ENCODE measurements around the gene CERS6.

CERS6 gene

DNA sequence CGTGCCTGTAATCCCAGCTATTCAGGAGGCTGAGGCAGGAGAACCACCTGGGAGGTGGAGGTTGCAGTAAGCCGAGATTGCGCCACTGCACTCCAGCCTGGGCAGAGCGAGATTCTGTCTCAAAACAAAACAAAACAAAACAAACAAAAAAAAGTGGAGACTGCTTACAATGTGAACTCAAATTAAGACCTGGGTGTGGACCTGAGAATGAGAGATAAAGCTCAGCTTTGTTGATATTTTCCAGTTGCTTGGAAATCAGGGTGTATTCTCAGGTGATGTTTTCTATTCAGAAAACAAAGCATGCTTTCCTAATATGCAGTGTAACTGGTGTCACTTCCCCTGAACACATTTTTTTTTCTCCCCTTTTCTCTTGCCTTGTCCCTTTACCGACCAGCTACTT, 5.3 kb upstream of the CERS6 start:
- ATAC-seq (replicated peaks) (no peak), DNase-seq (no peak)
- Mint-ChIP-seq H3K27me3 (peaks cover 5 to 11% of the 10 kb centered on the region in 2 donors), H3K4me1 (ENCODE audit: low read depth in 2 of 2) (no peaks in the 10 kb centered on the region), H3K27ac (no peak overlapping the region), H3K36me3 (ENCODE audit: insufficient read depth) (no peaks in the 10 kb centered on the region), H3K4me3 (no peak overlapping the region), H3K9me3 (no peaks in the 10 kb centered on the region)

DNA sequence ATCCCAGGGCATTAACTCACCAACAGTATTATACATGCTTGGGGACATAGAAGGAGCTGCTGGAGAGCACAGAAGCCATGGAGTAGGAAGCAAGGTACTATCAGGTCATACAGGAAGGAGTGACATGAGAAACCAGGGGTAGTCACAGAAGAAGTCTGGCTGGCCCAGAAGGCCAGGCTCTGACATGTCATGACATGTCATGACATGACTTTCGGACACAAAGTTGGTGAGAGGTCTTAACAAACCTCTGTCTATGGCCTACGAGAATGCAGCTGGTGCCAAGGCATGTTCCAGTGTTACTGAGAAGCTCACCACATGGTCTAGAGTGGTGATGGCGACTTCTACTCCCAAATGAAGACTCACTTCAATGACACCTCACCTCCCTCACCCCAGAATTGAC, 3.3 kb upstream of the CERS6 start:
- Mint-ChIP-seq H3K27ac (no peak overlapping the region), H3K36me3 (ENCODE audit: insufficient read depth) (no peaks in the 10 kb centered on the region), H3K9me3 (no peaks in the 10 kb centered on the region), H3K4me3 (no peak overlapping the region), H3K27me3 (peaks cover 0 to 6% of the 10 kb centered on the region in 2 donors), H3K4me1 (ENCODE audit: low read depth in 2 of 2) (peaks cover 0 to 5% of the 10 kb centered on the region in 2 donors)
- DNase-seq (no peak), ATAC-seq (replicated peaks) (no peak)

- ATAC-seq (replicated peaks) = no peak
- no peaks in the 10 kb centered on the region for H3K9me3 Mint-ChIP-seq
- H3K27ac Mint-ChIP-seq = no peak overlapping the region
- H3K36me3 Mint-ChIP-seq (ENCODE audit: insufficient read depth) = no peaks in the 10 kb centered on the region
- H3K27me3 Mint-ChIP-seq = peaks cover 0 to 6% of the 10 kb centered on the region in 2 donors
- H3K4me3 Mint-ChIP-seq = no peak overlapping the region
- peaks cover 0 to 5% of the 10 kb centered on the region in 2 donors for H3K4me1 Mint-ChIP-seq (ENCODE audit: low read depth in 2 of 2)
- no peak for DNase-seq
These were observed 2.7 kb upstream of the CERS6 start for GRCh38 chr2:168453404-168453803.

DNA sequence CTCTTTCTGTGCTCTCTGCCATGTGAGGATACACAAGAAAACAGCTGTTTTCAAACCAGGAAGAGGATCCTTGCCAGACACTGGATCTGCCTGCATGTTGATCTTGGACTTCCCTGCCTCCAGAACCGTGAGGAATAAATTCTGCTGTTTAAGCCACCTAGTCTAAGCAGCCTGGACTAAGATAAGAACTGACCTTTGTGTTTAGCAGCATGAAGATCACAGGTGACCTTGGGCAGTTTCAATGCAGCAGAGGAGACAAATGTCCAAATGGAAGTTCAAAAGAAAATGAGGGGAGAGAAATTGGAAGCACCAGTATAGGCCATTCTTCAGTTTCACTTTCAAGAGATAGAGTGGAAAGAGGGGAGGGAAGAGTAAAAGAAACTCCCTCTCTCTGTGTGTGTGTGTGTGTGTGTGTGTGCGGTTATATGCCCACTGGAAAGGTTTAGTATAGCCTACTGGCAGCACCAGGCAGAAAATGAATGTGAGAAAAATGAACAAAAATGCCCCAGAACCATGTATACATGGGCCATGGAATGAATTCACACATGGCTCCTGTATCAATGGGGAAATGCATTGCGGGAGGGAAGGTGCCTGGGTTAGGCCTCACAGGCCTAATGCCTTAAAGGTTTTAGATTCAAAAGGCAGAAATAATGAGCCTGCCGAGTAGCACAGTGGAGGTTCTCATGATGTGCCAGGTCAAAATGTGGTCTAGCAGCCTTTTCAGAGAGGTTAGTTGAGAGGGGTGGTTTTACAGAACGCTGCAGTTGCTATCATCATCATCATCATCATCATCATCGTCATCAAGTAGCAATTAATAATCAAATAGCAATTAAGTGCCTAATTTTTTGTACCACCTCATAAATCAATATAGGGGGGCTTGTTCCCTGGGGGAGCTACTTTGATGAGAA, 1.1 kb upstream of the CERS6 start:
- Mint-ChIP-seq H3K27ac (no peak overlapping the region), H3K27me3 (peaks cover 0 to 6% of the 10 kb centered on the region in 2 donors), H3K9me3 (no peaks in the 10 kb centered on the region), H3K4me1 (ENCODE audit: low read depth in 2 of 2) (peaks cover 0 to 5% of the 10 kb centered on the region in 2 donors), H3K36me3 (ENCODE audit: insufficient read depth) (no peaks in the 10 kb centered on the region), H3K4me3 (no peak overlapping the region)
- no peak for DNase-seq
- no peak for ATAC-seq (replicated peaks)

- peak; percentile 47 for ATAC-seq (replicated peaks)
- Mint-ChIP-seq H3K27ac (no peak overlapping the region), H3K27me3 (peaks cover 0 to 6% of the 10 kb centered on the region in 2 donors), H3K36me3 (ENCODE audit: insufficient read depth) (no peaks in the 10 kb centered on the region), H3K9me3 (no peaks in the 10 kb centered on the region), H3K4me1 (ENCODE audit: low read depth in 2 of 2) (peaks cover 0 to 9% of the 10 kb centered on the region in 2 donors), H3K4me3 (no peak overlapping the region)
- DNase-seq = peak in 1 of 3 experiments; percentile 4
These were observed 583 bp downstream of the CERS6 start for GRCh38 chr2:168456521-168457189.

- no peak for DNase-seq
- Mint-ChIP-seq H3K4me1 (ENCODE audit: low read depth in 2 of 2) (peaks cover 0 to 9% of the 10 kb centered on the region in 2 donors), H3K27ac (no peak overlapping the region)
These were observed 1.3 kb downstream of the CERS6 start for GRCh38 chr2:168457190-168457895.

DNA sequence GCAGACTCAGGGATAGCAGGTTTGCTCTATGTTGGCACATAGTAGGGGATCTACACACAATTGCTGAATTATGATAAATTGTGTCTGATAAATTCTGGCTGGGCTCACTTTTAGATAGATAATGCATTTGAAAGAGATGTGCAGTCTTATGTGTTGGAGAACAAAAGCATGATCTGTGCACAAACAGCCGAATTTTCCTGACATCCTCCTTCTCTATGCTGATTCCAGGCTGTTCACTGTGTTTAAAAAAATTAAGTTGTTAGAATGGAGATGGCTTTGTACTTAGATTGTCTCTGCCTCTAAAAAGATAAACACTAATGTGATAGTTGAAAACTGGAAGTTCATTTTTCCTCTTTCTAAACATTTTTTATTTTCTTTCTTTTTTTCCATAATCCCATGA, 2.1 kb downstream of the CERS6 start:
- no peaks in the 10 kb centered on the region for H3K36me3 Mint-ChIP-seq (ENCODE audit: insufficient read depth)

More at GRCh38 chr2:168457190-168457895, 1.3 kb downstream of the CERS6 start:
- Mint-ChIP-seq H3K4me3 (no peak overlapping the region), H3K9me3 (no peaks in the 10 kb centered on the region), H3K36me3 (ENCODE audit: insufficient read depth) (no peaks in the 10 kb centered on the region), H3K27me3 (peaks cover 0 to 6% of the 10 kb centered on the region in 2 donors)
- ATAC-seq (replicated peaks) = no peak

GRCh38 chr2:168459256-168459655, 3.2 kb downstream of the CERS6 start:
- peaks cover 0 to 6% of the 10 kb centered on the region in 2 donors for H3K27me3 Mint-ChIP-seq
- H3K4me1 Mint-ChIP-seq (ENCODE audit: low read depth in 2 of 2) = peaks cover 0 to 9% of the 10 kb centered on the region in 2 donors
- no peak overlapping the region for H3K4me3 Mint-ChIP-seq
- H3K9me3 Mint-ChIP-seq = no peaks in the 10 kb centered on the region
- H3K27ac Mint-ChIP-seq = no peak overlapping the region
- ATAC-seq (replicated peaks) = no peak
- no peaks in the 10 kb centered on the region for H3K36me3 Mint-ChIP-seq (ENCODE audit: insufficient read depth)
- DNase-seq = no peak

More for the DNA sequence above, 2.1 kb downstream of the CERS6 start:
- DNase-seq (no peak), ATAC-seq (replicated peaks) (no peak)
- Mint-ChIP-seq H3K9me3 (no peaks in the 10 kb centered on the region), H3K4me1 (ENCODE audit: low read depth in 2 of 2) (peaks cover 0 to 9% of the 10 kb centered on the region in 2 donors), H3K4me3 (peak overlapping the region in 1 of 2 donors; percentile 22), H3K27ac (no peak overlapping the region), H3K27me3 (peaks cover 0 to 6% of the 10 kb centered on the region in 2 donors)

- no peaks in the 10 kb centered on the region for H3K36me3 Mint-ChIP-seq (ENCODE audit: insufficient read depth)
- ATAC-seq (replicated peaks) (no peak), DNase-seq (no peak)
- H3K27ac Mint-ChIP-seq = no peak overlapping the region
- no peaks in the 10 kb centered on the region for H3K9me3 Mint-ChIP-seq
- H3K4me1 Mint-ChIP-seq (ENCODE audit: low read depth in 2 of 2) = peaks cover 0 to 9% of the 10 kb centered on the region in 2 donors
- peaks cover 0 to 6% of the 10 kb centered on the region in 2 donors for H3K27me3 Mint-ChIP-seq
- no peak overlapping the region for H3K4me3 Mint-ChIP-seq
These were observed 4.5 kb downstream of the CERS6 start for GRCh38 chr2:168460571-168460970.

GRCh38 chr2:168461178-168461941, 5.3 kb downstream of the CERS6 start:
- Mint-ChIP-seq H3K4me1 (ENCODE audit: low read depth in 2 of 2) (peaks cover 0 to 10% of the 10 kb centered on the region in 2 donors), H3K4me3 (no peak overlapping the region), H3K9me3 (no peaks in the 10 kb centered on the region), H3K27ac (no peak overlapping the region), H3K27me3 (peaks cover 0 to 6% of the 10 kb centered on the region in 2 donors), H3K36me3 (ENCODE audit: insufficient read depth) (no peaks in the 10 kb centered on the region)
- DNase-seq = no peak
- ATAC-seq (replicated peaks) = no peak

- Mint-ChIP-seq H3K4me3 (no peak overlapping the region), H3K27ac (no peak overlapping the region), H3K9me3 (no peaks in the 10 kb centered on the region), H3K4me1 (ENCODE audit: low read depth in 2 of 2) (peaks cover 5 to 15% of the 10 kb centered on the region in 2 donors), H3K36me3 (ENCODE audit: insufficient read depth) (no peaks in the 10 kb centered on the region), H3K27me3 (peaks cover 0 to 6% of the 10 kb centered on the region in 2 donors)
- ATAC-seq (replicated peaks) = no peak
- DNase-seq = no peak
These were observed 5.9 kb downstream of the CERS6 start for GRCh38 chr2:168461942-168462331.

DNA sequence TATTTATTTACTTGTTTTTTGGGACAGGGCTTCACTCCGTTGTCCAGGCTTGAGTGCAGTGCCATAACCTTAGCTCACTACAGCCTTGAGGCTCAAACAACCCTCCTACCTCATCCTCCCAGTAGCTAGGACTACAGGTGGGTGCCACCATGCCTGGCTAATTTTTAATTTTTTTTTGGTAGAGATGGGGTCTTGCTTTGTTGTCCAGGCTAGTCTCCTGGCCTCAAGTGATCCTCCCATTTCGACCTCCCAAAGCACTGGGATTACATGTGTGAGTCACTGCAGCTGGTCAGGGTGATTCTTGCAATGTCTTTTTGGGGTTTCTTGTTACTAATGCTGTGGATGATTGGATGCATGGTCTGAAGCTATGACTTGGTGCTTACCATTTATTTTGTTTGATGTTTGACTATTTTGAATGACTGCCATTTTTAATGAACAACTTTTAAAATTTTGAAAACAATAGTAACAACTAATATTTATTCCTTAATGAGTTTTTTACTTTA, 6.5 kb downstream of the CERS6 start:
- ATAC-seq (replicated peaks) = no peak
- no peaks in the 10 kb centered on the region for H3K36me3 Mint-ChIP-seq (ENCODE audit: insufficient read depth)
- no peak overlapping the region for H3K27ac Mint-ChIP-seq
- H3K4me3 Mint-ChIP-seq = no peak overlapping the region
- peaks cover 9 to 14% of the 10 kb centered on the region in 2 donors for H3K4me1 Mint-ChIP-seq (ENCODE audit: low read depth in 2 of 2)
- no peak for DNase-seq
- H3K9me3 Mint-ChIP-seq = no peaks in the 10 kb centered on the region
- H3K27me3 Mint-ChIP-seq = peaks cover 0 to 2% of the 10 kb centered on the region in 2 donors
